Body of pancreas (tissue), 4 donors: ENCODE data around the gene EP400.

Source experiments
- POLR2A ChIP-seq, 3 donors: fragments of 450-650 bp; IDR thresholded peaks; one replicate each; pipeline ENCODE4 v1.6.1; 2016; ENCODE audit warnings: antibody characterized with exemption in 3 of 3, mild to moderate bottlenecking in 2 of 3
- TF ChIP-seq, protein P1 (sequence below), 7 experiments: fragments of 450-650 bp in 4 of 7; fragments of 200-600 bp in 3 of 7; sonication (generic) in 3 of 7; IDR thresholded peaks; one replicate each; pipeline ENCODE4 v1.5.1; 2016 to 2019; ENCODE audit warnings: antibody characterized with exemption in 7 of 7

DNA sequence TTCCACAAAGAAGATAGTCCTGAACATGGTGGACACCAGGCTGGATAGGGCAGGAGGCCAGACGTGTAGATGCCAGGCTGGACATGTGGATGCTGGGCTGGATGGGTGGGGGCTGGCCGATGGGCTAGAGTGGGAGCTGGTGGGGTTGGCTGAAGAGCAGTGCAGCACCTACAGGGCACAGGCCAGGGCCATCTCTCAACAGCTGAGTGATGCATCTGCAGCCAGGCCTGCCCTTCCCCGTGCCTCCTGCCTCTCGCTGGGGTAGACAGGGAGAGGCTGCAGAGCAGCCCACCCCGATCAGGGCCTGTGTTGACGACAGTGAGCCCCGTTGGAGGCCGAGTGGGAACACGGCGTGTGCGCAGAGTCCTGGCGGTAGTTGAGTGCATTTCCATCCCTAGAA, 39.3 kb downstream of the EP400 start:
- TF ChIP-seq, protein P1, sequence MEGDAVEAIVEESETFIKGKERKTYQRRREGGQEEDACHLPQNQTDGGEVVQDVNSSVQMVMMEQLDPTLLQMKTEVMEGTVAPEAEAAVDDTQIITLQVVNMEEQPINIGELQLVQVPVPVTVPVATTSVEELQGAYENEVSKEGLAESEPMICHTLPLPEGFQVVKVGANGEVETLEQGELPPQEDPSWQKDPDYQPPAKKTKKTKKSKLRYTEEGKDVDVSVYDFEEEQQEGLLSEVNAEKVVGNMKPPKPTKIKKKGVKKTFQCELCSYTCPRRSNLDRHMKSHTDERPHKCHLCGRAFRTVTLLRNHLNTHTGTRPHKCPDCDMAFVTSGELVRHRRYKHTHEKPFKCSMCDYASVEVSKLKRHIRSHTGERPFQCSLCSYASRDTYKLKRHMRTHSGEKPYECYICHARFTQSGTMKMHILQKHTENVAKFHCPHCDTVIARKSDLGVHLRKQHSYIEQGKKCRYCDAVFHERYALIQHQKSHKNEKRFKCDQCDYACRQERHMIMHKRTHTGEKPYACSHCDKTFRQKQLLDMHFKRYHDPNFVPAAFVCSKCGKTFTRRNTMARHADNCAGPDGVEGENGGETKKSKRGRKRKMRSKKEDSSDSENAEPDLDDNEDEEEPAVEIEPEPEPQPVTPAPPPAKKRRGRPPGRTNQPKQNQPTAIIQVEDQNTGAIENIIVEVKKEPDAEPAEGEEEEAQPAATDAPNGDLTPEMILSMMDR (IDR thresholded peaks at IDR 0.05) = no peak
- no peak for TF ChIP-seq POLR2A (IDR thresholded peaks at IDR 0.05)
